Superior temporal gyrus (tissue), 1 donor: ENCODE results near the gene PCGF3.
"Not testable (repeated sequence)": the region's sequence is repeated elsewhere in the genome, so short reads cannot be mapped to it uniquely, and the experiment has no call there.

Experiments
- DNase-seq: peaks from one replicate; pipeline ENCODE4 v3.0.0-alpha.2; 2016; ENCODE audit errors: extremely low spot score

Gene PCGF3

DNA sequence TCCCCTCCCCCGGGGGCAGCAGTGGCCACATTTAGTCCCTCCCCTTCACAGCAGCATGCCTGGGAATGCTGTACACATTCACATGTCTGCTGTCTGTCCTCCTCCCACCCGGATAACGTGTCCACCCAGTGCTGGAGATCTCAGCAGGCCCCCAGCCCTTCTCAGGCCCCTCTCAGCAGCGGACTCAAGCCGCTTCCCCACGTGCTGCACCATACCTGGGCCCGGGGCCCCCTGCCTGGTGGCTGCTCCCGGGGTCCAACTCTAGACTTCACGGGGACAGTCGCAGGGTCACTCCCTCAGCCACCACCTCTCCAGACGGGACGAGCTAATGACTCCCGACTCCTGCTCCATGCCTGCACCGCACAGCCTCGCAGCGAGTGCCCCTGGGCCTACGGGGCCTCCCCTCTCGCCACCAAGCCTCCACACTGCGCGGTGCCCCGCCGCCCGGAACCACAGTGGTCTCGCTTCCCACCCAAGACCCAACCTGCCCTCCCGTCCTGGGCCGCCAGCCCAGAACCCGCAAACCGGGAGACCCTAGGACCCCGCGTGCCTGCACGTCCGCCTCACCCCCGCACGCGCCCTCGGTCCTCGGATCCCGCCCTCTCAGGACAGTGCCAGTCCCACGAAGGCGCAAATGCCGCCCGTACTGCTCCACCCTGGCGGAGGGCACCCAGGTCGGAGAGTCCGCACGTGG is 1.3 kb upstream of the PCGF3 start:
- no peak for DNase-seq

DNA sequence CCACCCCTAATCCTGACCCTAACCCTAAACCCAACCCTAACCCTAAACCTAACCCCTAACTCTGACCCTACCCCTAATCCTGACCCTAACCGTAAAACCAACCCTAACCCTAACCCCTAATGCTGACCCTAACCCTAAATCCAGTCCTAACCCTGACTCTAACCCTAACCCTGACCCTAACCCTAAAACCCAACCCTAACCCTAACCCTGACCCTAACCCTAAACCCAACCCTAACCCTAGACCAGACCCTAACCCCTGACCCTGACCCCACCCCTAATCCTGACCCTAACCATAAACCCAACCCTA is 708 bp upstream of the PCGF3 start:
- DNase-seq = no peak

DNA sequence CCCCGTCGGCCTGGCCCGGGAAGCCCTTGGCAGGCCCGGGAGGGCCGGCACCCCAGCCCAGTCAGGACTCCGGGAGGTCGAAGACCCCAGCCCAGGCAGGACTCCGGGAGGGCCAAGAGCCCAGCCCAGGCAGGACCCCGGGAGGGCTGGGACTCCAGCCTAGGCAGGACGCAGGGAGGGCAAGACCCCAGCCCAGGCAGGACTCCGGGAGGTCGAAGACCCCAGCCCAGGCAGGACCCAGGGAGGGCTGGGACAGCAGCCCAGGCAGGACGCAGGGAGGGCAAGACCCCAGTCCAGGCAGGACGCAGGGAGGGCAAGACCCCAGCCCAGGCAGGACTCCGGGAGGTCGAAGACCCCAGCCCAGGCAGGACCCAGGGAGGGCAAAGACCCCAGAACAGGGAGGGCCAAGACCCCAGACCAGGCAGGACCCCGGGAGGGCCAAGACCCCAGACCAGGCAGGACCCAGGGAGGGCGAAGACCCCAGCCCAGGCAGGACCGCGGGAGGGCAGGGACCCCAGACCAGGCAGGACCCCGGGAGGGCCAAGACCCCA is 526 bp downstream of the PCGF3 start:
- DNase-seq = not testable (repeated sequence)

DNA sequence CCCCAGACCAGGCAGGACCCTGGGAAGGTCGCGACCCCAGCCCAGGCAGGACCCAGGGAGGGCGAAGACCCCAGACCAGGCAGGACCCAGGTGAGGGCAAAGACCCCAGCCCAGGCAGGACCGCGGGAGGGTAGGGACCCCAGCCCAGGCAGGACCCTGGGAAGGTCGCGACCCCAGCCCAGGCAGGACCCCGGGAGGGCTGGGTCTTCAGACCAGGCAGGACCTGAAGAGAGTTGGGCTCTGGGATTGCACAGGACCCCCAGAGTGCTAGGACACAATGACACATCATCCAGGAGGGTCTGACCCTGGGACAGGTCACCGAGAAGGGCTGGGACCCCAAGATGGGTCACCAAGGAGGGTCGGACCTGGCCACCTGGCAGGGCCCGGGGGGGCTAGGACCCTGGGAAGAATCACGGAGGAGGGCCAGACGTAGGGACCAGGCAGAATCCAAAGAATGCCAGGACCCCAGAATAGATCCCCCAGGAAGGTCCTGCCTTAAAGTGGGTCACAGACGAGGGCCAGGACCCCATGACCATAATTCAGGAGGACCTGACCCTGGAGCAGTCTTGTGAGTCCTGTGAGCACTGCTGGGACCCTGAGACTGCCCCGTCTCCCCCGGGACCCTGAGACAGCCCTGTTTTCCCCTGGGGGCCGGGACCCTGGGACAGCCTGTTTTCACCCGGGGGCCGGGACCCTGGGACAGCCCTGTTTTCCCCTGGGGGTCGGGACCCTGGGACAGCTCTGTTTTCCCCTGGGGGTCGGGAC is 1.4 kb downstream of the PCGF3 start:
- DNase-seq = no peak

DNA sequence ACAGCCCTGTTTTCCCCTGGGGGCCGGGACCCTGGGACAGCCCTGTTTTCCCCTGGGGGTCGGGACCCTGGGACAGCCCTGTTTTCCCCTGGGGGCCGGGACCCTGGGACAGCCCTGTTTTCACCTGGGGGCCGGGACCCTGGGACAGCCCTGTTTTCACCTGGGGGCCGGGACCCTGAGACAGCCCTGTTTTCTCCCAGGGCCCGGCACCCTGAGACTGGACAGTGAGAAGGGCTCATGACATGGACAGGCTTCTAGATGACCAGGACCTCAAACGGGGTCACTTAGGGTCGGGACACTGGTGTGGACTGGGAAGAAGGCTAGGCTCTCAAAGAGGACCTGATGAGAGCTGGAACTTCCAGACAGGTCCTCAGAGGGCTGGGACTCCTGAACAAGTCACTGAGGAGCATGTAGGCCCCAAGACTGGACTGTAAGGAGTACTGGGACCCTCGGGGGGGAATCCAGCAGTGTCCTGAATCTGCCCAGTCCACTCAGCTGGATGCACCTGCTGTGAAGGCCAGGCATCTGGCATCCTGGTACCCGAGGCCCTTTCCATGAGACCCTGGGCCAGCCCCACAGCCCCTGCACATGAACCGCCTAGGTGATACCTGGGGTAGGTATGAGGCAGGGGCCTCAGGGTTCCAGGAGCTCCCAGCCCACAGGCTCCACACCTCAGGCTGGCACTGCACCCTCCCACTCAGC is 2.4 kb downstream of the PCGF3 start:
- DNase-seq = no peak

DNA sequence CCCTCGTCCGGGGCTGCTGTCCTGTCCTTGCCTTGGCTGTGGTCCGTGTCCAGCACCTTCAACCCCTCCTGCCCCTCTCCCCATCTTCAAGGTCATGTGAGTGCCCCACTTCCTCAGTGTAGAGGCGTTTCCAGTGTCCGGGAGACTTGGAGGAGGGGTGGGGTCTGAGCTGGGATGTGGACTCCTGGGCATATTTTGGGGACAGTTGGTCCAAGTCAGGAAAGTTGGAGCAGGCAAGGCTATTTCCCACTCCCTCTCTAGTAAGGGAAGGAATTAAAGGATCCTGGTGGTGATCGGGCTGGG is 3.0 kb downstream of the PCGF3 start:
- no peak for DNase-seq

DNA sequence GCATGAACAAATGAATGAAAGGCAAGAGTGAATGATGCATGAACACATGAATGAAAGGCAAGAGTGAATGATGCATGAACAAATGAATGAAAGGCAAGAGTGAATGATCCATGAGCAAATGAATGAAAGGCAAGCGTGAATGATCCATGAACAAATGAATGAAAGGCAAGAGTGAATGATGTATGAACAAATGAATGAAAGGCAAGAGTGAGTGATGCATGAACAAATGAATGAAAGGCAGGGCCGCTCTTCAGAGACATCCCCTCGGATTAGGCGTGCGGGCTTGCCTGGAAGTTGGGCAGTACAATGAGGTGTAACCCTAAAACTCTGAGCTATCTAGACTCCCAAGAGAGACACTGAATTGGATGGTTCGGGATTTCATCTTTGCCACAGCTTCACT is 3.7 kb downstream of the PCGF3 start:
- DNase-seq = no peak

DNA sequence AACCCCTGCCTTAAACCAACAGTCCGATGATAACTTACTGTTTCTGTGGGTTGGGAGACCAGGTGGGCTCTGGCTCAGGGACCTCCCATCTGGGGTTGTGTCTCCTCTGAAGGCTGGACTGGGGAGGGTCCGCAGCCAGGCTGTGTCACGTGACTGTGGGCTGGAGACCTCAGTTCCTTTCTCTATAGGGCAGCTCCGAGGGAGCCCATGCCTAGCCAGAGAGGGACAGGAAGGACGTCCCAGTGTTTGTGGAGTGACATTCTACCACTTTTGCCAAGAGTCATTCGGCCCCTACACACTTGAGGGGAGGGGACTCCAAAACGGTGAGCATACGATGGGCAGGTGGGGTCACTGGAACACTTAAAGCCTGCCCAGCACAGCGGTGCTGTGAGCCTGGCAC is 4.5 kb downstream of the PCGF3 start:
- DNase-seq = no peak

DNA sequence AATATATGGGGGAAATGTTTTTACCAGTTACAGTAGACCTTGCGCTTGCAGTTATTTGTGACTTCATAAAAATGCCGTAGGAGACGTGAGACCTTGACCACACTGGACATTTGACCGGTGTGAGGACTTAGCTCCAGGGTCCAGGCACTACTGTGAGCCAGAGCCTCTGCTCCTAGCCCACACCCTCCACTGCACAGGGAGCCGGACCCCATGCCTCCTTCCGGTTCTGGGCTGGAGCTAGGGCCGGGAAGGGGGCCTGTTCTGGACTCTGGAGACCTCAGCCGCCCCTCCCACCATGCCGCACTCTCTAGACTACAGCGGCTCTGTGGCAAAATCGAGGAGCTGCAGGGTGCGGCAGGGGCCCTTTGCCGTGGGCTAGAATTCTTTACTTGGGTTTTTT is 5.3 kb downstream of the PCGF3 start:
- DNase-seq = no peak

DNA sequence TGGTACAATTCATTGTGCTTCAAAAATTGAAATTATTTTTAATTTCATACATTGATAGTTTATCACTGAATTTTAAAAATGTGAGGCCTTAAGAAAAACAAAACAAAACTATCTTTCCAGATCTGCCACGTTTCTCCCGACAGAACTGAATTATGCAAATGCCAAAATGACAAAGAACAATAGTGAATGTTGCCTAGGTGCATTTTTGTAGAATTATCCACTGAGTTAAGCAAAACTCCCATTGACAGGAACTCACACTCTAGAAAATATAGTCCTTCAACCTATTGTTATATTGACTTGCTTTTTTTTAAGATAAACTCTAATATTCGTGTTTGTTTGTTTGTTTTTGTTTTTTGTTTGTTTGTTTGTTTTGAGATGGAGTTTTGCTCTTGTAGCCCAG is 6.5 kb downstream of the PCGF3 start:
- DNase-seq = no peak

DNA sequence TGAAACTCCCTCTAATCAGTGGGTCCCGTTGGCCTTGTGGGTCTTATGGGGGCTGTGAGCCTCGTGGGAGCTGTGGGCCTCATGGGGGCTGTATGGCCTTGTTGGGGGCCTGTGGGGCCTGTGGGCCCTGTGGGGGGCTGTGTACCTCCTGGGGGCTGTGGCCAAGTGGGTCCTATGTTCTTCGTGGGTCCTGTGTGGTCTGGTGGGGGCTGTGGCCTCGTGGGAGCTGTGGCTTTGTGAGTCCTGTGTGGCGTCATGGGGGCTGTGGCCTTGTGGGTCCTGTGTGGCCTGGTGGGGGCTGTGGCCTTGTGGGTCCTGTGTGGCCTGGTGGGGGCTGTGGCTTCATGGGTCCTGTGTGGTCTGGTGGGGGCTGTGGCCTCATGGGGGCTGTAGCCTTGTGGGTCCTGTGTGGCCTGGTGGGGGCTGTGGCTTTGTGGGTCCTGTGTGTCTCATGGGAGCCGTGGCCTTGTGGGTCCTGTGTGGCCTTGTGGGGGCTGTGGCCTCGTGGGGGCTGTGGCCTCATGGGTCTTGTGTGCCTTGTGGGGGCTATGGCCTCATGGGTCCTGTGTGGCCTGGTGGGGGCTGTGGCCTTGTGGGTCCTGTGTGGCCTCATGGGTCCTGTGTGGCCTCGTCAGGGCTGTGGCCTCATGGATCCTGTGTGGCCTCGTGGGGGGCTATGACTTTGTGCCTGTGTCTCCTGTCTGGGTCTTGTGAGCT is 7.4 kb downstream of the PCGF3 start:
- no peak for DNase-seq

DNA sequence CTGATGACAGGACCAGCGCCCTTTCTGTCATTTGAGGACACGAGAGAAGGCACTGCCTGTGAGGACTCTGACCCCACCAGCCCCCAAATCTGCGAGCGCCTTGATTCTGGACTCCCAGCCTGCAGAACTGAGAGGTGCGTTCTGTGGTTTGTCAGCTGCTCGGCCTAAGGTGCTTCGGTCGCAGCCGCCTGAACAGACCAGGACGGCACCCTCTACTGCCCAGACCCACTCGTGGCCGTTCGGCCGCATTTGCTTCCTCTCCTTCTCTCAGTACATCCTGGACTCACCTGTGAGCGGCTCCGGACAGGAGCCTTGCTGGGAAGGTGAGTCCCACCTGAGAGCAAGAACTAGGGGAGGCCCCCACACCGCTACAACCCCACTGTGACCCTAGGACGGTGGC is 8.5 kb downstream of the PCGF3 start:
- no peak for DNase-seq

DNA sequence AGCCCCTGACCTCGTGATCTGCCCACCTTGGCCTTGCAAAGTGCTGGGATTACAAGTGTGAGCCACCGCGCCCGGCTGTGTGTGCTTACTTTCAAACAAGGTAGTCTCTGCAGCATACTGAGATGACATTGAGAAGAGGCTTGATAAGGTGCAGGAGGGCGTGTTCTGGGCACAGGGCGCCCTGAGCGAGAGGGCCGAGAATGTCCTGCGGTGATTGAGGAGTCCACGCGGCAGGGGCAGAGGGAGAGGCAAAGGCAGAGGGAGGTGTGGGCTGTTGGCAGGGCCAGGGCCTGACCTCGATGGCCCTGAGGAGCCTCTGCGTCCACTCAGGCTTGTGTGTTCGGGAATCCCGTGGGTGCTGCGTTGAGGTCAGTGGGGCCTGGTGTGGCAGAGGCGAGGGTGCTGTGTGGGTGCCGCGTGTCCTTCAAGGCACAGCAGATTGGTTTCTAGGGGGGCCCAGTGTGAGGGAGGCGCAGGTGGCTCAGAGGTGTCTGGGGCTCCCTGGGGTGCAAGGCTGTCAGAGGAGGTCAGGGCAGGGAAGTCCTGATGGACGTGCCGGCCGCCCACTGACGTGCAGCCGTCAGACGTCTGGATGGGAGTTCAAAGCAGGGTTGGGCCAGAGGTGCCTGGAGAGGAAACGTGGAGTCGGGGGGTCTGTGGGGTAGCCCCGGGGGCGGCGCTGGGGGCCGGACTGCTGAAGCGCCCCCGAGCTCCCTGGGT is 12.1 kb downstream of the PCGF3 start:
- DNase-seq = no peak

DNA sequence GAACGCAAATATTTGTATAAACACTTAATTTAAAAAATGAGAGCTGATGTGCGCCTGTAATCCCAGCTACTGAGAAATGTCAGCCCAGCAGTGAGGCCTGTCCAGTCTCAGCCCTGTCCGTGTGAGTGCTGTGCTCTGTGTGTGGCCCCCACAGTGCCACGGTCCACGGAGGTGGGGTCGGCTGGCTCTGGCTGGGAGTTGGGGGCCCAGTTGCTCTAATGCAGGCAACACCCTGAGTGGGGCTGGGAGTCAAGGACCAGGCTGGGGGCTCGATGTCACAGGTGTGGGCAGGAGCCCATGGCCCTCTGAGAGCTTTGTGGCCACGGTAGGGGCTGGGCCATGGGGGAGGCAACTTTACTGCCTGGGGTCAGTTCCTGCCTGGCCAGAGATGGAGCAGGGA is 12.8 kb downstream of the PCGF3 start:
- no peak for DNase-seq

DNA sequence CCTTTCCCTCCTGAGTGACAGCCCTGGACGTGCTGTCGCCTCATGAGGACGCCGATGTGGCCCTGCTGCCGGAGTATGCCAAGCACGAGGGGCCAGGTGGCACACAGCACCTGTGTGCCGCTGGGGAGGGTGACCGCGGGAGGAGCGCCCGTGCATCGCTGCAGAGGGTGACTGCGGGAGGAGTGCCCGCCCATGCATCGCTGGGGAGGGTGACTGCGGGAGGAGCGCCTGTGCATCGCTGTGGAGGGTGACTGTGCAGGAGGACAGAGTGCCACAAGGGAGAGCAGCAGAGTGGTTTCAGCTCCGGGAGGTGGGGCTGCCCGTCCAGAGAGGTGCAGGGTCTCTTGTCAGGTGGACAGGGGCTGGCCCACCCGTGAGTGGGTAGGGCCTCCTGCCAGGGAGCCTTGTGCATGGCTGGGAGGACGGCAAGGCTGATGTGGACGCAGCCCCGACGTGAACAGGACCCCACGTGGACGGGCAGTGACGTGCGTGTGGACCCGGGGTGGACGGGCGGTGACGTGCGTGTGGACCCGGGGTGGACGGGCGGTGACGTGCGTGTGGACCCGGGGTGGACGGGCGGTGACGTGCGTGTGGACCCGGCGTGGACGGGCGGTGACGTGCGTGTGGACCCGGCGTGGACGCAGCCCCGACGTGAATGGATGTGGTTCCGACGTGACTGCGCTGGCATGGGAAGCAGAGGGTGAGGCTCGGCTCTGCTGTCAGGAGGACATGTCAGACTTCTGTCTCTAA is 14.7 kb downstream of the PCGF3 start:
- no peak for DNase-seq

DNA sequence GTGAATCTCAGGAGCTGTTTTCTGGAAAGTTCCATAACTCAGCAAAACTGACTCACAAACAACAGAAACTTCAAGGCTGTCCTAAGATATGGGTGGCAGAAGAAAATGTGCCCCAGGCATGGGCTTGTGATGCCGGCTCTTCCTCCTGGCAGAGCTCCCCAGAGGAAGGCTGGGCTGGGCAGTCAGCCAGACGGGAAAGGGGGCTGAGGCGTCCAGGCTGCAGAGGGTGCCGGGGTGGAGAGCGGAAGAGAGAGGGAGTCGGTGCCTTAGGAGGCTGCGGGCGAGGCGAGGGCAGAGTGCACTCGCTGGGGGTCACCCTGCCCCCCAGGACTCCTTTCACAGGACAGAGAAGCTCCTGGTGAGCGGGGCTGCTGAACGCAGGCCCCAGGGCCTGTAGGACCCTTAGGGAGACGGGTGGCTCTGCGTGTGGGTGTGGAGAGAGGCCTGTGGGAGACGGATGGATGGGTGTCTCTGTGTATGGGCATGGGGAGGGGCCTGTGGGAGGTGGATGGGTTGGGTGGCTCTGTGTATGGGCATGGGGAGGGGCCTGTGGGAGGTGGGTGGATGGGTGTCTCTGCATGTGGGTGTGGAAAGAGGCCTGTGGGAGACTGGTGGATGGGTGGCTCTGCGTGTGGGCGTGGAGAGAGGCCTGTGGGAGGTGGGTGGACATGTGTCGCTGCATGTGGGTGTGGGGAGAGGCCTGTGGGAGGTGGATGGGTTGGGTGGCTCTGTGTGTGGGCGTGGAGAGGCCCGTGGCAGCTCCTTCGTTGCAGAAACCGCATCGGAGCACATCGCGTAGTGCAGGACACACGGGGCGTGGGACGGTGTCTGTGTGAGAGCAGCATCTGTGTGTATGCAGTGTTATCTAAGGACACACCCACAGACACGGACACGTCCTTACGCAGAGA is 15.9 kb downstream of the PCGF3 start:
- no peak for DNase-seq

DNA sequence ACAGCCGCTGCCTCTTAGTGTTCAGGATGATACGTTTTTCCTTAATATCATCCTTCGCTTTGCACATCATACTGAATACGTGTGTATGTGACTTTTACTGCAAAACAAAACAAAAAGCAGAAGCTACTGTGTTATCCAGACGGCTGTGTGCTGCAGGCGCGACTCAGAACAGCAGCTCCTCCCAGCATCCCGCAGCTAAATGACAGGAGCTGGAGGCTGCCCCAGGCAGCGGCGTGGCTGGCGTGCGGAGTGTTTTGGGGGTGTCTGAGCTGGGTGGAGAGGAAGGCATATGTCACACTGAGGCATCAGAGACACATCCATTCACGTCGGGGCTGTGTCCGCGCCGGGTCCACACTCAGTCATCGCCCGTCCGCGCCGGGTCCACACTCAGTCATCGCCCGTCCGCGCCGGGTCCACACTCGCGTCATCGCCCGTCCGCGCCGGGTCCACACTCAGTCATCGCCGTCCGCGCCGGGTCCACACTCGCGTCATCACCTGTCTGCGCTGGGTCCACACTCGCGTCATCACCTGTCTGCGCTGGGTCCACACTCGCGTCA is 16.6 kb downstream of the PCGF3 start:
- DNase-seq = peak; percentile 40

DNA sequence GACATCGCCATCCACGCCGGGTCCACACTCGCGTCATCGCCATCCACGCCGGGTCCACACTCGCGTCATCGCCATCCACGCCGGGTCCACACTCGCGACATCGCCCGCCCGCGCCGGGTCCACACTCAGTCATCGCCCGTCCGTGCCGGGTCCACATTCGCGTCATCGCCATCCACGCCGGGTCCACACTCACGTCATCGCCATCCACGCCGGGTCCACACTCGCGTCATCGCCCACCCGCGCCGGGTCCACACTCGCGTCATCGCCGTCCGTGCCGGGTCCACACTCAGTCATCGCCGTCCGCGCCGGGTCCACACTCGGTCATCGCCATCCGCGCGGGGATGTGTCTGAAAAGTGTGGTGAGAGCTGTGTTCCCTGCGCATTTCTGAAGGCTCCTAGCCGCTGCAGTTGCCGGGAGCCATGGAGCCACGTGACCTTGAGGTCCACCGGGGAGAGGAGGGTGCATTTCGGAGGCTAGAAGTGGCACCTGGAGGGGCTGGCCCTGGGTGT is 17.3 kb downstream of the PCGF3 start:
- DNase-seq = no peak

DNA sequence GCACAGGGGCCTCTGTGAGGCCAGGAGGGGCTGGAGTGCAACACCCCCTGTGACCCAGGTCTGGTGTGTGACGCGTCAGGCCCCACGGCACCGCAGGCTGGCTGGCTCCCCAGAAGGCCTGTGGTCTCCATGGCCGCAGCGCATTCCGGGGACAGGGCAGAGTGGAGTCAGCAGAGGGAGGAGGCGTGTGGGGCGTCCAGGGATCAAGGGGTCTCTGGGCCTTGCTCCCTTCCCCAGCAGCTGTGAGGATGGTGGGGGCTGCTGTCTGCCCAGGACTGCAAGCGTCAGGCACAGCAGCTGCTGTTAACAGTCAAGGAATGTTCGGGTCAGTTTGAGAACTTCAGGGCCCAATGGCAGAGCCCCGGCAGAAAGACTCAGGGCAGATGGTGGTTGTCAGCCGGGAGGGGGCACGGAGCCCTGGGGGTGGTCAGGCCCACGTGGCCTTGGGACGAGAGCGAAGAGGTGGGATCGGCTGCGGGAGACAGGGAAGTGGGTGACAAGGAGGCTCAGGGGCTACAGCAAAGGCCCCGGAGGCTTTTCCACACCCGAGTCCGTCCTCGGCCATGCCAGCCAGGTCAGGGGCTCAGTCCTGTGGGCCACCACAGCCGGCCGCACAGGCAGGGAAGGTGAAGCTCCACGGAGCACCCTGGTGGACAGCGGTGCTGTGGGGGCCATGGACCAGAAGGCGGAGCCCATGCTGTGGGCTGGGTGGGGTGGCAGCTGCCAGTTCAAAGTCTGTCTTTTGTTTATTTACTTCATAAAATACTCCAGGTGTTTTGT is 18.3 kb downstream of the PCGF3 start:
- no peak for DNase-seq
